Endometrial microvascular endothelial cells (primary cell): ENCODE data around the gene CENPU. TPM values are rescaled to one million over a fixed set of nuclear protein-coding genes. Genes with fewer than 3 reads are reported as not detected.
"Not testable (repeated sequence)": the region's sequence is repeated elsewhere in the genome, so short reads cannot be mapped to it uniquely, and the experiment has no call there.

ENCODE experiments used
- in situ Hi-C: cut with HindIII; loops from 2 replicates; pipeline ENCODE4 v1.10.0; 2017; ENCODE audit warnings: low sequenced_read_pairs, low pct_unique_long_range_greater_than_20kb; ENCODE audit errors: inconsistent ontology term
- total RNA-seq: library from RNA; depleted of rRNA; stranded (reverse); fragments of >200 nt; gene quantifications from one replicate; pipeline ENCODE4 v1.2.3, GENCODE V29; 2015; ENCODE audit errors: inconsistent ontology term

Gene CENPU
- total RNA-seq, 1 donor from 2014 or later = 20.2 TPM

DNA sequence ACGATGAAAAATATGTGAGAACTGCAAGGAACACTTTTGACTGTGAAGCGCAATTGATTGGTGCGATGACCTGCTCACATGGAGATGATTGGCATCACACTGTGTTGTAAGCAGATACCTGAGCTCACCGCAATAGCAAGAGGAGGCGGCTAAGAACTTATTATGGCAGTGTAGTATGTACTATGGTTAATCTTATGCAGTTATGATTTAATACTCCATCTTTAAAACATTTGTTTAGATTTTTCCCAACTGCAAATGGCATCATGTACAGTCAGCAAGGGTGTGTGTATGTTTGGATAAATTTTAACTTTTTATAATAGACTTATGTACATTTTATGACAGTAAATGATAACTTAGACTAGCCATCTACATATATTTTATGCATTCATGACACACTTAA, 58.9 kb downstream of the CENPU start:
- in situ Hi-C loops = no loop called here

DNA sequence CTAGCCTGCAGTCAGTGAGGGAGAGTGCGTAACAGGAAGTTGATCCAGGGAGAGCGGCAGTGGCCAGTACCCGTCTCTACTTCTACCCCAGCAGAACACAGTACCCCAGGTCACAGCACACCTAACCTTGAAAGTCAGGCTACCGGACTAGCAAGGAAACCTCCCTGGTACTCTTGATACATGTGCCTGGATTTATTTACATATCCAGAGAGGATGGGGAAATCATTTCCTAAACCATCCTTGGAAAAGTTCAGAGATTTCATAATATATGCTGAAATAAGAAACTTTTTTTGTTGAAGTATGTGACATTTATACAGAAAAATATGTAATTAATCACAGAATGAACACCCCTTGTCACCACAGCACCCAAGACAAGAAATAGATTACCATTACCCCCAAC, 59.9 kb downstream of the CENPU start:
- in situ Hi-C loops = no loop called here

DNA sequence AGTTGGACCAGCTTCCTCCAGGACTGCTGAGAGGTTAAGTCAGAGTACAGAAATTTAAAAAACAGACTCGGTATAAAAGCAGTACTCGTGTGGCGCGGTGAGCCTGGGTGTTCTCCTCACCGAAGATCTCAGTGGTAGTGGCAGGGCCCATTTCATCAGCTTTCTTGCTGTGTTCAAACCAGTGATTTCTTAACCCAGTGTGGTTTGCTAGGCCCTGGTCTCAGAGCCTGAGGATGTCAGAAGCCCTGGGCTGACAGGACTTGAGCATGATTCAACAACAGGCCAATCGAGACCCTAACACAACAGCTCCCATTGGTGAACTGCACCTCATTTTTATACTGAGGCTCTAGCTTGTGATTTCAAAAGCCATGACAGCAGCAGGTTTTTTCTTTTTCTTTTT, 61.2 kb downstream of the CENPU start:
- in situ Hi-C loops = no loop called here

DNA sequence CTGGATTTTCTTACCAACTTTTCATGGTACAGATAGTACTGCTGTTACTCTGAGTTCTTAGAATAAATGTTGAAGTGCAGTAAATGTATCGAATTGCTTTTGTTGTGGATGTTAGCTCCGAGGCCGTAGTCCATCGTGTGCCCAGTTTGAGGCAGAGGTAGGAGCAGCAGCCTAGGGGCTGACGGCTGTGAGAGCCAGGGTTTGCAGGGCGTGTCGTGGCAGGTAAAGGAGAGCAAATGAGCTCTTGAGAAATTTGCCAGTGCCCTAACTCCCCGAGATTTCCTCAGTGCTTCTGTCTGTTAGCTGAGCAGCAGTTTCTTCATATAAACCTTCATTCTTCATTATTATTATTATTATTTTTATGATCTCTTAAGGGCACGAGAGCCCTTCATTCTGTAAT, 62.8 kb downstream of the CENPU start:
- in situ Hi-C loops = no loop called here

DNA sequence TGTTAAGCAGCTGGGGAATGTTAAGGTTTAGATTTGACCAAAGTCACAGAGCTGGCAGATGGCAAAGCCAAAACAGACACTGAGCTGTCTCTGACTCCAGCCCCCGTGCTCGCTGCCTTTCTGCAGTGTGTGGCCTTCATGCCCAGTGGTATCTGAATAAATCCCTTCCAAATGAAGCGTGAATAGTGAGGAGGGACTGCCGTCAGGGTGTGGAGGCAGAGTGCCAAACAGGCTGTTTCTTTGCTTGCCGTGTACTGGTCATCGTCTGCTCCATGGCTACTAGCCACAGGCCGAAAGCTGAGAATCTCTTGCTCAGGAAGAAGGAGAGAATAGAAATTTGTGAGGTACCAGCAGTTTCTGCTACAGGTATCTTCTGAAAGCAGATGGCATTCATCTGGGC, 64.6 kb downstream of the CENPU start:
- in situ Hi-C loops = no loop called here

DNA sequence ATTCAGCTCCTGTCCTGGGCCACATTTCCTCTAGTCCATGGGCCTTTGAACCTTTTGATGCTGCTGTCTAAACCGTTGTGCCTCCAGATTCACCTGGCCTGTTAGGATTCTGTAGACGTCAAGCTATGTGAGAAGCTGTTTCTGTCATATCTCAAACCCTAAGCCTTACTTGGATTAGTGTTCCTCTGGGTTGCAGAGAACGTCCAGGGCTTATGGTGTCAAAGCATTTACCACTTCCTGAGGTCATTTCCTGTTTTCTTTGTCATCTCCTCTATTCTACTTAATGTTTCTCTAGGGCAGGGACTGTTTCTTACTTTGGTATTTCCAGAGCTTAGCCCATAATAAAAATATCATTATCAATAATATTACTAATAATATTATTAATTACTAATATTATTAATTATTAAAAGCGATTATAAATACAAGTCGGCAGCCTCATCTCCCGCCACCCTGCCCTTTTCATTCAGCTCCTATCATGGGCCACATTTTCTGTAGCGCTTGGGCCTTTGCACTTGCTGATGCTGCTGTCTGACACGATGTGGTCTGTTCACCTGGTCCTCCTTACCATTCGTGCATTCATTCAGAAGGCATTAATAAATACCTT, 65.3 kb downstream of the CENPU start:
- in situ Hi-C loops = no loop called here

DNA sequence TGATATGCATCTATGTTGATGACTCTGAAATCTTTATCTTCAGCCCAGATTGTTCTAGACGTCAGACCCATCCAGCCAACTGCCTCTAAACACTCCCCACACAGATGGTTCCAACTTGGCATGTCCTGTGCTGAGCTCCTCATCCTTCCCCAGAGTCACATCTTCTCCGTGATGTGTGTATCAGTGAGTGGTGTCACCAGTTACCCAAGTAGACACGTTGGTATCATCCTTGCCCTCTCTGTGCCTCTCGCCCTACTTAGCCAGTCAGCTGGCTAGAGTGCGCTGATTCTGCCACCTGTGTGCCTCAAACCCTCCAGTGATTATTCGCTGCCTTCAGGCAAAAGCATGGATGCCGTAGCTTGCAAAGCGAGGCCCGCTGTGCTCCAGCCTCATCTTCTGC, 65.8 kb downstream of the CENPU start:
- in situ Hi-C loops = no loop called here

DNA sequence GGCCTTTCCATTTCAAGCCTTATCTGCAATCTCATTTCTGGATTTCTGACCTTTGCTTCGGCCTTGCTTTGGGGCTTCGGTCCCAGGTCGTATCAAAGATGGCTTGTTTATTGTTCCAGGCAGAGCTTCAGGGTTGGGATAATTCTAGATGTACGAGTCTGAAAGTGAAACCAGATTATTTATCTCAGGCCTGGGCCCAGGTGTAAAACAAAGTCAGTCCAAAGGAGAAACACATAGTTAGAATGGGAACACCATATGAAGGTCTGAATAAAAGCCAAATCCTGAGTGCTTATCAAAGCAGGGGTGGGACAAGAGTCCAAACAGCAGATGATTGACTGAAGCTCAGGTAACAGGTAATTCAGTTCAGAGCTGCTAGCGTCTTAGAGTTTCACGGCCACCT, 67.2 kb downstream of the CENPU start:
- in situ Hi-C loops = no loop called here

DNA sequence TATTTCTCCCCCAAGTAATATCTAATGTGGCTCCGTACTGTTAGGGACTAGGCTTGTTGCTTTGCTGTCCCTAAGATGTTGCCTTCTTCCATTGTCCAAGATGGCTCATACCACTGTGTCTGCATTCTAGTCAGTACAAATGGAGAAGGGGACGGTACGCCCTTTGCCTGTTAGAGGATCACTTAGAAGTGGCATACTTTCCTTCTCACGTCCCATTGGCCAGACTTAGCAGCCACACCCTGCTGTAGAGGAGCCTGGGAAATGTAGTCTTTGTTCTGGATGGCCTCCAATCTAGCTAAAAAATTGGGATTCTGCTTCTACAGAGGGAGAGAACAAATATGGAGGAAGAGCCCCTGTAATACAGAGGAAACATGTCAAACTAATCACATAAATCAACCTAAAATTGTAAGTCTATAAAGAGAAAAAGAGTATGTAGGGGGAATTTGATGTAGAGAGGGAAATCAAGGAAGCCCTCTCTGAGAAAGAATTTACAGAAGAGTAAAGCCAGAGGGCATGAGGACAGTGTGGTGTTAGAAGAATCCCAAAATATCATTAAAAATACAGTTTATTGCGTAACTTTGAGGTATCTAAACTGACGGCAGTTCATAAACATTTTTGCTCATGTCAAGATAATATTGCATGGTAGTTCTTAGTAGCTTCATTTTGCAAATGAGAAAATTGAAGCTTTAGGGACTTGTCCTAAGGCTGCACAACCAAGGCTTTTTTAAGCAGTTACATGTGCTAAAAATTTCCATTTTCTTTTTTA, 69.3 kb downstream of the CENPU start:
- in situ Hi-C loops = no loop called here

DNA sequence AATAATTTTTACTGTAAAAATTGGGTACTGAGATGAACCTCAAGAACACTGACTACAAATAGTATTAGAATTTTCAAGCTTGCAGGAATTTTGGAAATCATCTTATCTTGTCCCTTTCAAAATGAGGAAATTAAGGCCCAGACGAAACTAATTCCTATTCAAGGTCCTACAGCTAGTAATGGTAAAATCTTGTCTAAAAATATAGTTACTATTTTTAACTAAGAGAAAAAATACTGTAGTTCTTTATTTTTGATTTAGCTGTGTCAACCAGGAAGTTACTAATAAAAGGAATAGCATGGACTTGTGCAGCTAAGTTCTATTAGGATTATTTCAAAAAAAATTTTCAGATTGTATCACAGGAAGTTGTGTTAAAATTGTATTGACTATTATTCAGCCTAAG, 71.7 kb downstream of the CENPU start:
- in situ Hi-C loops = no loop called here

DNA sequence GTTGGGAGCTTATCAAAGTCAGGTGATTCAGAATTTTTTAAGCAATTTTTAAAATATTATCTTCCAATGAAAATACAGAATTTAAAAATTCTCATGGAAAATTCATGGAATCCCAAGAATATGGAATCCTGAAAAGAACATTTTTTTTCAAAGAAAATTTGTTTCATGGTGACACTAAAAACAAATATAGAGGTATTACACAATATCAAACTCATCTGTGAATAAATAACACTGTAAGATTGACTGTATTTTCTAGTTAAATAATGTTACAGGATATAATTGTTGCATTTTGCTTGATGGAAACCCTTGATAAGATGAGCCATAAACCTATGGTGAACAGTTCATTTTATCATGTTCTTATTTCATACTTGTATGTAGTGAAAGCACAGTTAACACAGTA, 72.9 kb downstream of the CENPU start:
- in situ Hi-C loops = no loop called here

DNA sequence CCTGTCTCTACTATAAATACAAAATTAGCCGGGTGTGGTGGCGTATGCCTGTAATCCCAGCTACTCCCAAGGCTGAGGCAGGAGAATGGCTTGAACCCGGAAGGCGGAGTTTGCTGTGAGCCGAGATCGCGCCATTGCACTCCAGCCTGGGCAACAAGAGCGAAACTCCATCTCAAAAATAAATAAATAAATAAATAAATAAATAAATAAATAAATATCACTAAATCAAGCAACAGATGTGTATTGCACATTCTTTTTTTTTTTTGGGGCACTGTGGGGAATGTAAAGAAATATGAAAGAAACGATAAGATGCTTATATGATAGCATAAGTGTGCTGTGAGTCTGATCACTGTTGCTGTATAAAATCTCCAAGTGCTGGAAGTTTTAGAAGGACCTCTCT, 76.1 kb downstream of the CENPU start:
- in situ Hi-C loops = not testable (repeated sequence)

DNA sequence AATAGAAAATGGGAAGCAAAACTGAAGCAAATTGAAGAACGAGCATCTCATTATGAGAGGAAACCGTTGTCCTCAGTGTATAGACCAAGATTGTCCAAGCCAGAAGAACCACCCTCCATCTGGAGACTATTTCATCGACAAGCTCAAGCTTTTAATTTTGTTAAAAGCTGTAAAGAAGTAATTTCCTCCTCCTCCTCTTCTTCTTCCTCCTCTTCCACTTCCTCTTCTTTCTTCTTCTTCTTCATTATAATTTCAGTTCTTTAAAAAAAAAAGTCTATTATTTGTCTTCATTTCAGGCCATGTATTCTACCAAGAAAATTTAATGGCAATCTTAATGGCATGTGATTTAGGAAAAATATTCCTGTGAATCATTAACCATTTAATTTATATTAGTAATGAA, 76.8 kb downstream of the CENPU start:
- in situ Hi-C loops = no loop called here

DNA sequence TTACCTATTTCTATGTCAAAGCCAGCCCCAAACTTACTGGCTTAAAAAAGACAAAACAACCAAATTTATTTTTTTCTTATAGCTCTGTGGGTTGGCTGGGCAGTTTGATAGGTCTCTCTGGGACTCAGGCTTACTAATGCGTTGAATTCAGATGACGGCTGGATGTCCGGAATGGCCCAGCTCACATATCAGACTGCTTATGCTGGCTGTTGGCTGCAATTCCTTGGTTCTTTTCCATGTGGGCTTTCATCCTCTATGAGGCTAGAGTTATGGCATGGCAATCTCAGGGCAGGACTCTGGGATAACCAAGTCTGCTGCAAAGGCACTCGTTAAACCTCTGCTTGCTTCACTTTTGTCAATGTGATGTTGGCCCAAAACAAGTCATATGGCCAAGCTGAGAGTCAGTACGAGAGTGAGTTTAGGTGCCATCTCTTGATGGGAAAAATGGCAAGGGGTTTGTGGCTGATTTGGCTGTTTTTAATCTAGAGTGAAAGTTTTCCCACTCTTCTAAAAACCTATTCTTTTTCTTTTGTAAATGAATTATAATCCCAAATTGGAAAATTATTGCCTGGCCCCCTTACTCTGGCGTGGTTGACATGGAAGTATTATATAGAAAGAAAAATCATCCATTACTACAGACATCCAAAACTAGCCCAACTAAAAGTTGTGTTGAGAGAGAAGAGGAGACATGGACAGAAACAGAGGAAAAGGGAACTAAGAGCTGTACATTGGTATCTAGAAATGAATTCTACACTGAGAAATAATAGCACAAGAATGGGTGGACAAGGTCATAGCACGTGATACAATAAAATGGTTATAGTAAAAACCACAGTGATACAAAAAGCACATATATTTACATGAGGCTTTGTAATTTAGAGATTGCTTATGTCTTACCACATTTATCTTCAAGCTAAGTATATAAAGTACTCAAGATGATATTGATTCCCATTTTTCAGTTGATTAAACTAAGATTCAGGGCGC, 77.7 kb downstream of the CENPU start:
- in situ Hi-C loops = no loop called here

DNA sequence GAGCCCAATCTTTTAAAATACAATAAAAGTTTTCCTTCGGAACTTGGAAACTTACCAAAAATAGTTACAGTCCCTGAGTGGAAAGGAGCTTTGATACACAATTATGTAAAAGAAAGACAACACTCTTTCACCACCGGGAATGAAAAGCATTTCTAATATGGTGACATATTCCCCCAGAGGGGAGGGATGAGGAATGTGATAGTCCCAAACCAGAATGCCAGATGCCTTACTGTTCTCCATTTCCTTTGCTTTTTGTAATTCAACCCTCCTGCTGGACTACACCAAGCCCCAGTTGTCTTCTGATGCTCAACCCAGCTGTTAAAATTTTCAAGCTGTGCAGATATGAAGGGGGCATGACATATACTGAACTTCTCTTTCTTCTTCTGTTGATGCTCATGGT, 80.2 kb downstream of the CENPU start:
- in situ Hi-C loops = no loop called here

DNA sequence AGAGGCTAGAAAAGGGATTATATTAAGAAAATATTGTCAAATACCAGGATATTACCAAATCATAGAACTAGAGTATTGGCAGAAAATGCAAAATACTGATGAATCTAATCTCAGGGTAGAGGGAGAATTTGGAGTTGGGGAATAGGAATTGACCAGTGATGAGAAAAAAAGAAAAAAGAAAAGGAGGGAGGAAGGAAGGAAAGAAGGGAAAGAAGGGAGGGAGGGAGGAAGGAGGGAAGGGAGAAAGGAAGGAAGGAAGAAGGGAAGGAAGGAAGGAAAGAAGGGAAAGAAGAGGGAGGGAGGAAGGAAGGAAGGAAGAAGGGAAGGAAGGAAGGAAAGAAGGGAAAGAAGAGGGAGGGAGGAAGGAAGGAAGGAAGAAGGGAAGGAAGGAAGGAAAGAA, 81.2 kb downstream of the CENPU start:
- in situ Hi-C loops = not testable (repeated sequence)

DNA sequence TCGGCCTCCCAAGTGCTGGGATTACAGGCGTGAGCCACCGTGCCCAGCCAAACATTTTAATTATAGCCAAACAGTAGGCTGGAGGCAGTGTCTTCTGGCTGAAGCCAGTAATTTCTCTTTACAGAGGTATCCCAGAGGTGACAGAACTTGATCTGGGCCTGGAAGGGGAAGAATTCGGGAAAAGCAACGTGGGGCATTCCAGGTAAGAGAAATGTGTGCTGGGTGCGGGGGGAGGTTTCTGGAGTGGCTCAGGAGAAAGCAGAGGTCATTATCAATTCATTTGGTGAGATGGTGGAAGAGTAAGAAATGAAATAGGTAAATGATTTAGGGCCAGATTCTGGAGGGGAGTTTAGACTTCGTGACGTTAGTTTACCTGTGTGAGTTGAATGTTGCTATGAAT, 82.0 kb downstream of the CENPU start:
- in situ Hi-C loops = no loop called here

DNA sequence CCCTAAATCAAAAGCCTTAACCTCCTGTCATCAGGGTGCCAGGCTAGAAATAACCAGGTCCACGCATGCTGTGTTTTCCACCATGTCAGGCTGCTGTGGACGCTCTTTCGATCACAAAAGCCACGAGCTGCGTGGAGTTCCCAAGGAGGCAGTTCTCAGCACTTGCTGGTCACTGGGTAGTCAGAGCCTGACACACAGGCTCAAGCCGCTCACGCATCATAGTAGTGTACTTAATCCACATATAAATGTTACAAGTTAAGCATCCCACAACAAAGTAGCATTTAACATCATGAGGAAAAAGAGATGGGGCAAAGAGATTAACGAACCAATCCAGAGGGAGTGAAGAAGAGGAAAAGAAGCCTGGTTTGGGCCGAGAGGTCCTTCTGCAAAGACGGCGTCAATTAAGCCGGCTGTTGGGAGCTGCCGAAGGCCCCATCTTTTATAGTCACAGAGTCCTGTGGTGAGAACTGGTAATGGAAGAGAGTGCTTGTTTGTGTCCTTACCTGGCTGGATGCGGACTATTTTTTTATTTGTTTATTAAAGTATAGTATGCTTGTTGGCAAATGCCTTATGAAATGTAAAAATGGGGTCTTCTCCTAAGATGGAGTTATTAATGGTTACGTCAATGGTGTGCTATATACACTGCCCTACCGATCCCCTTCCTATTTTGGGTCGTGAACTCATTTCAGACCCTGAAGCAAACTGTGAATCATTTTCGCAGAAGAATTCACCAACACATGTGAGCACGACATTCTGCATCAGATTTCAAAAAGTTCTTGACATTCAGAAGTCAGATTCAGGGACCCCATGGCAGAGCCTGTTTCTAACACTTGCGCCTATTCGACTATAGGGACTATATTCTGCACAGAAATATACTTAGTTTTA, 83.7 kb downstream of the CENPU start:
- in situ Hi-C loops = loop anchor here (25.0 kb wide), 1 partner anchor 388 kb away; no protein-coding TSS in a partner anchor
